Loucy (cell line): ENCODE results near the gene BARX2.

Experiments used
- H2AFZ ChIP-seq: fragments of 200-600 bp; sonication (generic); 2 replicates; pipeline ENCODE4 v1.6.0; 2016; ENCODE audit warnings: antibody characterized with exemption, mild to moderate bottlenecking, low read length, moderate library complexity
- H3F3A ChIP-seq: fragments of 200-600 bp; 2 replicates; pipeline ENCODE4 v1.6.0; 2016; ENCODE audit warnings: antibody characterized with exemption, low read depth, mild to moderate bottlenecking
- H3K27me3 ChIP-seq: fragments of 200-600 bp; sonication (generic); 2 replicates; pipeline ENCODE4 v1.6.1; 2014; ENCODE audit warnings: low read length, mild to moderate bottlenecking; ENCODE audit not compliant: insufficient read depth, poor library complexity, severe bottlenecking
- H3K36me3 ChIP-seq: fragments of 200-600 bp; sonication (generic); 2 replicates; pipeline ENCODE4 v1.6.1; 2016; ENCODE audit warnings: low read length; ENCODE audit not compliant: insufficient read depth
- H3K4me1 ChIP-seq: fragments of 200-600 bp; sonication (generic); 2 replicates; pipeline ENCODE4 v1.5.1; 2014; ENCODE audit warnings: low read length, mild to moderate bottlenecking; ENCODE audit not compliant: insufficient read depth, poor library complexity, severe bottlenecking
- H3K4me2 ChIP-seq: fragments of 200-600 bp; sonication (generic); 2 replicates; pipeline ENCODE4 v1.6.0; 2014; ENCODE audit warnings: antibody characterized with exemption, low read length, low read depth, mild to moderate bottlenecking; ENCODE audit not compliant: poor library complexity, severe bottlenecking
- H3K4me3 ChIP-seq: fragments of 200-600 bp; sonication (generic); 2 replicates; pipeline ENCODE4 v1.5.1; 2014; ENCODE audit warnings: low read length, mild to moderate bottlenecking, mixed read lengths; ENCODE audit not compliant: poor library complexity, severe bottlenecking
- H3K79me2 ChIP-seq: fragments of 200-600 bp; sonication (generic); 2 replicates; pipeline ENCODE4 v1.6.1; 2014; ENCODE audit warnings: low read length; ENCODE audit not compliant: insufficient read depth
- H3K9ac ChIP-seq: fragments of 200-600 bp; sonication (generic); 2 replicates; pipeline ENCODE4 v1.6.0; 2014; ENCODE audit warnings: mild to moderate bottlenecking, low read depth, low read length, moderate library complexity; ENCODE audit not compliant: poor library complexity, severe bottlenecking
- H3K9me2 ChIP-seq: fragments of 200-600 bp; sonication (generic); replicated peaks from 2 replicates; pipeline ENCODE4 v1.6.1; 2016; ENCODE audit warnings: low read depth, low read length, mixed read lengths
- H3K9me3 ChIP-seq: fragments of 200-600 bp; sonication (generic); 2 replicates; pipeline ENCODE4 v1.6.1; 2014; ENCODE audit warnings: mild to moderate bottlenecking, antibody characterized with exemption, low read length, low read depth; ENCODE audit not compliant: insufficient read depth
- H4K20me1 ChIP-seq: fragments of 200-600 bp; sonication (generic); 2 replicates; pipeline ENCODE4 v1.6.0; 2014; ENCODE audit warnings: antibody characterized with exemption, low read length, mild to moderate bottlenecking; ENCODE audit not compliant: insufficient read depth, poor library complexity, severe bottlenecking
- CTCF ChIP-seq: fragments of 200-600 bp; sonication (generic); conservative IDR thresholded peaks from 2 replicates; pipeline ENCODE4 v1.5.1; 2014; ENCODE audit warnings: mild to moderate bottlenecking, antibody characterized with exemption, low read length
- EZH2phosphoT487 ChIP-seq: fragments of 200-600 bp; IDR thresholded peaks from 2 replicates; pipeline ENCODE4 v1.6.1; 2018; ENCODE audit warnings: antibody characterized with exemption, mild to moderate bottlenecking, moderate library complexity, borderline replicate concordance

The BARX2 gene

DNA sequence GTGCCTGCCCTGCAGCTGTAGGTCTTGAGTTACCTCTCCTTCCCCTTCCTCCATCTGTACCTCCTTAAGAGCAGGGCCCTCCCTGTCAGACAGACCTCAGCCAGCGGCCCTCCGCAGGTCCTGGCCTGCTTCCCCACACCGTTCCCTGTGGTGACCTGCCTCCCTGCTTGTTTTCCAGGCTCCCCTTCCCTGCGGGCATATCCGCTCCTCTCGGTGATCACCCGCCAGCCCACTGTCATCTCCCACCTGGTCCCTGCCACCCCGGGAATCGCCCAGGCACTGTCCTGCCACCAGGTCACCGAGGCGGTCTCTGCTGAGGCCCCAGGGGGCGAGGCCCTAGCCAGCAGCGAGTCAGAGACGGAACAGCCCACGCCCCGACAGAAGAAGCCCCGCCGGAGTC, 60.9 kb downstream of the BARX2 start:
- Histone ChIP-seq H3K4me3 (no peak overlapping the region), H3K36me3 (no peaks in the 10 kb centered on the region), H4K20me1 (no peaks in the 10 kb centered on the region), H3K4me1 (no peaks in the 10 kb centered on the region), H3K4me2 (no peak overlapping the region), H3K9ac (no peak overlapping the region), H2AFZ (no peak overlapping the region), H3K9me3 (0 out of 2 replicates have a peak, but pooled peaks cover under 1% of the 10 kb centered on the region), H3K27me3 (no peaks in the 10 kb centered on the region), H3K79me2 (no peaks in the 10 kb centered on the region), H3F3A (no peaks in the 10 kb centered on the region), H3K9me2 (no peaks in the 10 kb centered on the region)
- TF ChIP-seq CTCF (no peak), EZH2phosphoT487 (no peak)

GRCh38 chr11:129440028-129440713, 64.5 kb downstream of the BARX2 start:
- Histone ChIP-seq H3K9me2 (no peaks in the 10 kb centered on the region), H3K4me2 (no peak overlapping the region)
- TF ChIP-seq CTCF (no peak), EZH2phosphoT487 (no peak)

GRCh38 chr11:129442171-129442570, 66.5 kb downstream of the BARX2 start:
- Histone ChIP-seq H3K4me2 (no peak overlapping the region), H3K79me2 (no peaks in the 10 kb centered on the region), H3K9ac (no peak overlapping the region), H3K9me2 (no peaks in the 10 kb centered on the region), H3K27me3 (no peaks in the 10 kb centered on the region), H3K4me3 (no peak overlapping the region), H3F3A (no peaks in the 10 kb centered on the region), H4K20me1 (no peaks in the 10 kb centered on the region), H2AFZ (no peak overlapping the region), H3K36me3 (no peaks in the 10 kb centered on the region), H3K4me1 (no peaks in the 10 kb centered on the region), H3K9me3 (no peaks in the 10 kb centered on the region)
- TF ChIP-seq EZH2phosphoT487 (no peak), CTCF (no peak)

More at GRCh38 chr11:129440028-129440713, 64.5 kb downstream of the BARX2 start:
- no peak overlapping the region for H2AFZ ChIP-seq
- H3K9ac ChIP-seq, result no peak overlapping the region
- H3K79me2 ChIP-seq, result no peaks in the 10 kb centered on the region
- H3F3A ChIP-seq, result no peaks in the 10 kb centered on the region
- H3K9me3 ChIP-seq, result no peaks in the 10 kb centered on the region
- H3K27me3 ChIP-seq, result no peaks in the 10 kb centered on the region
- H4K20me1 ChIP-seq, result no peaks in the 10 kb centered on the region
- no peak overlapping the region for H3K4me3 ChIP-seq
- no peaks in the 10 kb centered on the region for H3K36me3 ChIP-seq
- H3K4me1 ChIP-seq, result no peaks in the 10 kb centered on the region
